Fibroblast of skin of left quadriceps (primary cell): ENCODE results near the gene NLGN4Y.

Experiments
- DNase-seq, 2 experiments: peaks; one replicate each; pipeline ENCODE4 v3.0.0-alpha.2; 2013; ENCODE audit warnings: low read depth in 2 of 2

The NLGN4Y gene

GRCh38 chrY:14644157-14644952, 120.0 kb downstream of the NLGN4Y start:
- peak; percentile 77 to 79 for DNase-seq

- no peak for DNase-seq
Observed at GRCh38 chrY:14679181-14679580, 154.9 kb downstream of the NLGN4Y start.

GRCh38 chrY:14694543-14694942, 170.2 kb downstream of the NLGN4Y start:
- peak; percentile 55 to 61 for DNase-seq

GRCh38 chrY:14708158-14708557, 183.8 kb downstream of the NLGN4Y start:
- no peak for DNase-seq

- DNase-seq = no peak
Observed at GRCh38 chrY:14741596-14741995, 217.3 kb downstream of the NLGN4Y start.

GRCh38 chrY:14748329-14748728, 224.0 kb downstream of the NLGN4Y start:
- DNase-seq = peak; percentile 18 to 20

- DNase-seq = no peak
Observed at GRCh38 chrY:14755571-14755970, 231.2 kb downstream of the NLGN4Y start.

- DNase-seq = no peak
Observed at GRCh38 chrY:14762903-14763302, 238.6 kb downstream of the NLGN4Y start.

GRCh38 chrY:14763600-14763999, 239.3 kb downstream of the NLGN4Y start:
- no peak for DNase-seq

- no peak for DNase-seq
Observed at GRCh38 chrY:14778208-14778607, 253.9 kb downstream of the NLGN4Y start.

GRCh38 chrY:14793104-14793503, 268.8 kb downstream of the NLGN4Y start:
- no peak for DNase-seq

GRCh38 chrY:14793674-14794073, 269.3 kb downstream of the NLGN4Y start:
- no peak for DNase-seq

GRCh38 chrY:14798010-14798409, 273.7 kb downstream of the NLGN4Y start:
- no peak for DNase-seq

- DNase-seq = no peak
Observed at GRCh38 chrY:14801096-14801495, 276.8 kb downstream of the NLGN4Y start.

- DNase-seq = peak in 1 of 2 experiments; percentile 22
Observed at GRCh38 chrY:14802125-14802524, 277.8 kb downstream of the NLGN4Y start.

- peak in 1 of 2 experiments; percentile 40 for DNase-seq
Observed at GRCh38 chrY:14804041-14804440, 279.7 kb downstream of the NLGN4Y start.

GRCh38 chrY:14818452-14818851, 294.1 kb downstream of the NLGN4Y start:
- no peak for DNase-seq

GRCh38 chrY:14822201-14822600, 297.9 kb downstream of the NLGN4Y start:
- peak; percentile 88 to 90 for DNase-seq

GRCh38 chrY:14822906-14823305, 298.6 kb downstream of the NLGN4Y start:
- no peak for DNase-seq

- no peak for DNase-seq
Observed at GRCh38 chrY:14824583-14824982, 300.3 kb downstream of the NLGN4Y start.

- no peak for DNase-seq
Observed at GRCh38 chrY:14825728-14826127, 301.4 kb downstream of the NLGN4Y start.

GRCh38 chrY:14828531-14828930, 304.2 kb downstream of the NLGN4Y start:
- DNase-seq = peak; percentile 55 to 73

GRCh38 chrY:14829366-14829885, 305.1 kb downstream of the NLGN4Y start:
- no peak for DNase-seq
